ENCODE results near the gene SPATA2. TPM values are rescaled to one million over a fixed set of nuclear protein-coding genes. Genes with fewer than 3 reads are reported as not detected.

SPATA2 gene
- total RNA-seq, 1 donor from 2014 or later: 9.7 TPM

DNA sequence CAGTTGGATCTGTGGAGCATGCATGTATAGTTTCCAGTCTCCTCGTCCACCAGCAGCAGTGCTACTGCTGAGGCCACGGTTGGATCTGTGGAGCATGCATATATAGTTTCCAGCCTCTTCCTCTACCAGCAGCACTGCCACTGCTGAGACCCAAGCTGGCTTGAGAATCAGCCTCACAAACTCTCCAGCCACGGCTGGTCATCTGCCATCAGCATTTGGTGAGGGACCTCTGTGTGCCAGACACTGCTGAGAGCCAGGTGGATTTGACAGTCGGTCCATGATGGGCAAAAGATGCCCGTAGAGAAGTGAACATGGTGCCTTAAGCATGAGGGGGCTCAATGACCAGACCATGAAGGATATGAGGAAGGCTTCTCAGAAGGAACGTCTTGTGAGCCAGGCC is 56.3 kb downstream of the SPATA2 start:
- Mint-ChIP-seq H3K36me3 (ENCODE audit: unreplicated experiment) (no peaks in the 10 kb centered on the region), H3K27me3 (ENCODE audit: unreplicated experiment) (peaks cover 3% of the 10 kb centered on the region), H3K4me3 (ENCODE audit: unreplicated experiment) (no peak overlapping the region), H3K9me3 (ENCODE audit: unreplicated experiment) (no peaks in the 10 kb centered on the region), H3K4me1 (ENCODE audit: low read depth, unreplicated experiment) (peaks cover 6% of the 10 kb centered on the region), H3K27ac (ENCODE audit: unreplicated experiment) (no peak overlapping the region)
- TF ChIP-seq CTCF (IDR thresholded peaks at IDR 0.05; ENCODE audit: partially characterized antibody, unreplicated experiment): no peak
- DNase-seq: no peak

GRCh38 chr20:49858076-49858585 is 57.2 kb downstream of the SPATA2 start:
- DNase-seq: no peak
- Mint-ChIP-seq H3K4me1 (ENCODE audit: low read depth, unreplicated experiment) (peaks cover 12% of the 10 kb centered on the region), H3K27ac (ENCODE audit: unreplicated experiment) (no peak overlapping the region), H3K36me3 (ENCODE audit: unreplicated experiment) (no peaks in the 10 kb centered on the region), H3K9me3 (ENCODE audit: unreplicated experiment) (peaks cover 1% of the 10 kb centered on the region), H3K27me3 (ENCODE audit: unreplicated experiment) (peaks cover 3% of the 10 kb centered on the region), H3K4me3 (ENCODE audit: unreplicated experiment) (no peak overlapping the region)
- no peak for TF ChIP-seq CTCF (IDR thresholded peaks at IDR 0.05; ENCODE audit: partially characterized antibody, unreplicated experiment)

DNA sequence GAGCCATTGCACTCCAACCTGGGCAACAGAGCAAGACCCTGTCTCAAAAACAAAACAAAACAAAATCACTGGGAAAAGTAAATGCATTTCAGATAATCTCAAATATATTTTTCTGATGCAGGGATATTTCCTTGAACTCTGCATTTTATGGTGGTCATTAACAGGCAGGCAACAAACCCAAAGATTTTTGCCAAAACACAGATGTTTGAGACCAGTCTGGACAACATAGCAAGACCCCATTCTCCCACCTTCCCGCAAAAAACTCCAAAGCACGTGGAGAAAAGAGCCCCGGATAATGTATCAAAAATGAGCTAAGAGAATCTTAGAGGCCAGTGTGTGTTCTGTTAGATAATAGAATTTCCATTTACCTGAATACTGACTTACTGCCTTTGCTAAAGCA is 58.4 kb downstream of the SPATA2 start:
- Mint-ChIP-seq H3K27me3 (ENCODE audit: unreplicated experiment) (peaks cover 3% of the 10 kb centered on the region), H3K36me3 (ENCODE audit: unreplicated experiment) (no peaks in the 10 kb centered on the region), H3K4me1 (ENCODE audit: low read depth, unreplicated experiment) (peaks cover 12% of the 10 kb centered on the region)

DNA sequence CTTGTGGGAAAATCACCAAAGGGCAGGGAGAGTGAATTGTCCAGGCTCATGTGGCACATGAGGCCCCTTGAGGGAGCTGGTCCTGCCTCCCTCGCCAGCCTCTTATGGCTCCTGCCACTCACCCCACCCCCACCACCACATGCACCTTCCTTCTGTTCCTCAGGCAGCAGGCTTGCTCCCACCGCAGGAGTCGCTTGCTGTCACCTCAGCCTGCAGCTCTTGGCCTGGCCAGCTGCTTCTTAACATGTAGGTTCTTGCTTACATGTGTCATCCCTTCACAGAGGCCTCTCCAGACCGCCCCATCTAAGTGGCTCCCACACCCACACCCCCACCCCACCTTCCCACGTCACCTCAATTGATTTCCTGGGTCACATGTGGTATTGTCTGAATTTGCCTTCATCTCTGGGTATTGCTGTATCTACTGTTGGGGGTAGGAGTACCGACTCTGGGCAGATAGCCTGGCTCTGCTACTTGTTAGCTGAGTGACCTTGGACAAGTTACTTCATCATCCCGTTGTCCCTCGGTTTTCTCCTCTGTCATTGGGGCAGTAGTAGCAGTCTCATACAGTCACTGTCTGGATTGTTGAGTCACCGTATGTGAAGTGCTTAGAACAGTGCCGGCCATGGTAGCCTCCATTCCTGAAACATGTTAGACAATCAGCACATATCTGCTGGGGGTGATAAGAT is 61.0 kb downstream of the SPATA2 start:
- H3K4me3 Mint-ChIP-seq (ENCODE audit: unreplicated experiment): no peak overlapping the region
- peak; percentile 49 for DNase-seq
- H3K27ac Mint-ChIP-seq (ENCODE audit: unreplicated experiment): peak overlapping the region; percentile 39
- peaks cover 1% of the 10 kb centered on the region for H3K27me3 Mint-ChIP-seq (ENCODE audit: unreplicated experiment)
- H3K4me1 Mint-ChIP-seq (ENCODE audit: low read depth, unreplicated experiment): peaks cover 13% of the 10 kb centered on the region
- peaks cover 1% of the 10 kb centered on the region for H3K9me3 Mint-ChIP-seq (ENCODE audit: unreplicated experiment)
- no peaks in the 10 kb centered on the region for H3K36me3 Mint-ChIP-seq (ENCODE audit: unreplicated experiment)
- no peak for TF ChIP-seq CTCF (IDR thresholded peaks at IDR 0.05; ENCODE audit: partially characterized antibody, unreplicated experiment)

More for the DNA sequence above, 58.4 kb downstream of the SPATA2 start:
- Mint-ChIP-seq H3K27ac (ENCODE audit: unreplicated experiment) (no peak overlapping the region), H3K4me3 (ENCODE audit: unreplicated experiment) (no peak overlapping the region), H3K9me3 (ENCODE audit: unreplicated experiment) (peaks cover 1% of the 10 kb centered on the region)
- TF ChIP-seq CTCF (IDR thresholded peaks at IDR 0.05; ENCODE audit: partially characterized antibody, unreplicated experiment): no peak
- no peak for DNase-seq

GRCh38 chr20:49853640-49854039 is 61.7 kb downstream of the SPATA2 start:
- peak overlapping the region; percentile 39 for H3K27ac Mint-ChIP-seq (ENCODE audit: unreplicated experiment)
- H3K4me3 Mint-ChIP-seq (ENCODE audit: unreplicated experiment): no peak overlapping the region
- H3K4me1 Mint-ChIP-seq (ENCODE audit: low read depth, unreplicated experiment): peaks cover 13% of the 10 kb centered on the region
- H3K9me3 Mint-ChIP-seq (ENCODE audit: unreplicated experiment): peaks cover 1% of the 10 kb centered on the region
- DNase-seq: peak; percentile 27
- TF ChIP-seq CTCF (IDR thresholded peaks at IDR 0.05; ENCODE audit: partially characterized antibody, unreplicated experiment): no peak
- peaks cover 1% of the 10 kb centered on the region for H3K27me3 Mint-ChIP-seq (ENCODE audit: unreplicated experiment)
- H3K36me3 Mint-ChIP-seq (ENCODE audit: unreplicated experiment): no peaks in the 10 kb centered on the region
